Neural cell (in vitro differentiated cells): ENCODE measurements around the gene ERC2. TPM values are rescaled to one million over a fixed set of nuclear protein-coding genes. Genes with fewer than 3 reads are reported as not detected.

Source experiments
- H2AFZ ChIP-seq: fragments of 200-600, 300-800 bp; sonication (generic), shearing (Covaris generic); 2 replicates; pipeline ENCODE4 v1.6.0; 2014; ENCODE audit warnings: low read depth, mild to moderate bottlenecking, antibody characterized with exemption, low read length, moderate library complexity
- H3F3A ChIP-seq: fragments of 200-600 bp; shearing (Covaris generic); 2 replicates; pipeline ENCODE4 v1.6.1; 2016; ENCODE audit warnings: mild to moderate bottlenecking, moderate library complexity, mixed read lengths, antibody characterized with exemption, low read length; ENCODE audit not compliant: insufficient read depth, poor library complexity, severe bottlenecking
- H3K27ac ChIP-seq: fragments of 200-600, 300-800 bp; sonication (generic), shearing (Covaris generic); 2 replicates; pipeline ENCODE4 v1.5.1; 2014; ENCODE audit warnings: mild to moderate bottlenecking, low read length, moderate library complexity
- H3K27me3 ChIP-seq: fragments of 300-800, 200-600 bp; sonication (generic), shearing (Covaris generic); 2 replicates; pipeline ENCODE4 v1.6.0; 2014; ENCODE audit warnings: mild to moderate bottlenecking, low read depth, low read length, moderate library complexity; ENCODE audit not compliant: insufficient read depth
- H3K36me3 ChIP-seq: fragments of 300-800, 200-600 bp; sonication (generic), shearing (Covaris generic); 2 replicates; pipeline ENCODE4 v1.5.1; 2014; ENCODE audit warnings: mild to moderate bottlenecking, antibody characterized with exemption, low read length, moderate library complexity; ENCODE audit not compliant: insufficient read depth
- H3K4me2 ChIP-seq: fragments of 300-800, 200-600 bp; sonication (generic), shearing (Covaris generic); 2 replicates; pipeline ENCODE4 v1.6.0; 2014; ENCODE audit warnings: mild to moderate bottlenecking, low read length
- H3K4me3 ChIP-seq: fragments of 300-800, 200-600 bp; sonication (generic), shearing (Covaris generic); 2 replicates; pipeline ENCODE4 v1.5.1; 2014; ENCODE audit warnings: mild to moderate bottlenecking, low read length, moderate library complexity
- H3K79me2 ChIP-seq: fragments of 200-600 bp; shearing (Covaris generic); replicated peaks from 2 replicates; pipeline ENCODE4 v1.6.0; 2014; ENCODE audit warnings: mild to moderate bottlenecking, low read length, moderate library complexity; ENCODE audit not compliant: insufficient read depth
- H3K9ac ChIP-seq: fragments of 300-800, 200-600 bp; sonication (generic), shearing (Covaris generic); 2 replicates; pipeline ENCODE4 v1.6.1; 2016; ENCODE audit warnings: mild to moderate bottlenecking, low read length, mixed read lengths
- H3K9me2 ChIP-seq: fragments of 200-600 bp; shearing (Covaris generic); 2 replicates; pipeline ENCODE4 v1.6.1; 2016; ENCODE audit warnings: mild to moderate bottlenecking, low read length, mixed read lengths; ENCODE audit not compliant: insufficient read depth
- H3K9me3 ChIP-seq: fragments of 200-600, 300-800 bp; sonication (generic), shearing (Covaris generic); 2 replicates; pipeline ENCODE4 v1.6.1; 2016; ENCODE audit warnings: mild to moderate bottlenecking, mixed run types, low read length, moderate library complexity, mixed read lengths
- H4K20me1 ChIP-seq: fragments of 200-600 bp; shearing (Covaris generic); 2 replicates; pipeline ENCODE4 v1.6.1; 2016; ENCODE audit warnings: mild to moderate bottlenecking, mixed run types; ENCODE audit not compliant: insufficient read depth
- EP300 ChIP-seq: fragments of 450-650 bp; conservative IDR thresholded peaks from 2 replicates; pipeline ENCODE4 v1.6.1; 2014; ENCODE audit warnings: antibody characterized with exemption, mild to moderate bottlenecking, moderate library complexity; ENCODE audit not compliant: poor library complexity, severe bottlenecking
- EZH2 ChIP-seq: fragments of 200-600, 300-800 bp; shearing (Covaris generic), sonication (generic); IDR thresholded peaks from 2 replicates; pipeline ENCODE4 v1.6.1; 2014; ENCODE audit warnings: antibody characterized with exemption, low read length, borderline replicate concordance, mild to moderate bottlenecking; ENCODE audit not compliant: insufficient read depth, poor library complexity, severe bottlenecking
- MXI1 ChIP-seq: fragments of 450-650 bp; conservative IDR thresholded peaks from 2 replicates; pipeline ENCODE4 v1.6.1; 2014; ENCODE audit warnings: antibody characterized with exemption, mild to moderate bottlenecking; ENCODE audit not compliant: poor library complexity, severe bottlenecking
- POLR2AphosphoS5 ChIP-seq: IDR thresholded peaks from 2 replicates; pipeline ENCODE4 v1.6.1; 2012
- RAD21 ChIP-seq: fragments of 450-650 bp; conservative IDR thresholded peaks from 2 replicates; pipeline ENCODE4 v1.6.1; 2014; ENCODE audit warnings: antibody characterized with exemption, mild to moderate bottlenecking, moderate library complexity
- SMC3 ChIP-seq: fragments of 450-650 bp; conservative IDR thresholded peaks from 2 replicates; pipeline ENCODE4 v1.6.1; 2014; ENCODE audit warnings: antibody characterized with exemption, mild to moderate bottlenecking, moderate library complexity; ENCODE audit not compliant: poor library complexity
- TAF1 ChIP-seq: IDR thresholded peaks from 2 replicates; pipeline ENCODE4 v1.6.1; 2012; ENCODE audit warnings: low read depth
- polyA plus RNA-seq: library from polyadenylated mRNA; depleted of rRNA; stranded (reverse); fragments of >200 nt; gene quantifications from 2 replicates; pipeline ENCODE4 v1.2.3, GENCODE V29; 2014
- TF ChIP-seq, protein P1 (sequence below): IDR thresholded peaks from 2 replicates; pipeline ENCODE4 v1.6.1; 2012; ENCODE audit warnings: borderline replicate concordance
- TF ChIP-seq, protein P2 (sequence below): fragments of 450-650 bp; IDR thresholded peaks from 2 replicates; pipeline ENCODE4 v1.5.1; 2014; ENCODE audit warnings: antibody characterized with exemption, mild to moderate bottlenecking, moderate library complexity; ENCODE audit not compliant: poor library complexity, severe bottlenecking

ERC2 gene
- polyA plus RNA-seq, 1 donor from 2014 or later, result 60.4 TPM

DNA sequence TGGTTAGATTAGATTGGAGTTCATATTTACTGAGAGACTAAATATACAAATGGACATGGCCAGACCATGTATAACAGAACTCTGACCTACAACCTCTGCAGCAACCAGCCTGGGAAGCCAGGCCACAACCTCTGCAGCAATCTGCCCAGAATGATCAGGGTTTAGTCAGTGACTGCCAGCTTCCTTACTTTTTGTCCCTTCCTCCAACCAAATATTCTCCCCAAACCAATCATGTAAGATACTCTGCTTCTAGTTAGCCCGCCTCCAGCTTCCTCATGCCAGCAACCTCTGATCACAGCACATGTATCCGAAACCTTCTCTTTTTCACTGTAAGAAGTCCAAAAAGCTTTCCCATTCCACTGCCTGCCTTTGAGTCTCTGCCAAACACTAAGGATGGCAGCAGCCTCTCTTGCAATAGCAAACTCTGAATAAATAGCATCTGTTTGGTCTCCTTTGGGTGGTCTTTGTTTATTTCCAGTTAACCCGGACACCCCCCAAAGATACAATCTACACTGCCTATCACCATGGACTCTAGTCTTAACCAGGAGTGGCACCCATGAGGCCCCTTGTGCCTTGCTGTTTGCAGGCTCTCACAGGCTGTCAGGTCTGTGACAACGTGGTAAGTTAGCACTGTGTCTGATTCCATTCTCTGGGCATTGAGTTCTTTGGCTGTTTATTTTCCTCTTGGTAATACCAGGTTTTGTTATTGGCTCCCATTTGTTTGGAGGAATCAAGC is 102.2 kb downstream of the ERC2 start:
- Histone ChIP-seq H2AFZ (no peak overlapping the region), H4K20me1 (no peaks in the 10 kb centered on the region), H3F3A (no peaks in the 10 kb centered on the region), H3K27ac (no peak overlapping the region), H3K9ac (no peak overlapping the region), H3K27me3 (no peaks in the 10 kb centered on the region), H3K4me3 (no peak overlapping the region), H3K4me2 (no peak overlapping the region), H3K79me2 (no peaks in the 10 kb centered on the region), H3K36me3 (no peaks in the 10 kb centered on the region), H3K9me3 (no peaks in the 10 kb centered on the region), H3K9me2 (no peaks in the 10 kb centered on the region)
- no peak for TF ChIP-seq EP300
- no peak for TF ChIP-seq EZH2

DNA sequence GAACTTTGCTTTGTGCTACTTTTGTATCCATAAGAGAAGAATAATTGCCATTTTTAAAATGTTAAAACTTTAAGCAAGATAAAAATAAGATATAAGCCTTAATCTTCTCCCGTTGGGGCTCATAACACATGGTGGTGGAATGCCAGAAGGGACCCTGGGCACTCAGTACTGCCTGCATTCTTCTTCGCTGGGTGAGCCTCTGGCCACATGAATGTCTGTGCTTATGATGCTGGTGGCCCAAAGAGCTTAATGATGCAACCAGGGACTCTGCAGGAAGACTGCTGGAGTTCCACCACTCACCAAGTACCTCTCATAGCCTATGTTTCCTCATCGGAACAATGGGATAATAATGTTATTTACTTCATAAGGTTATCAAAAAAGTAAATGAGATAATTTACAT is 103.6 kb downstream of the ERC2 start:
- Histone ChIP-seq H3K9ac (no peak overlapping the region), H3K9me3 (no peaks in the 10 kb centered on the region), H3K27me3 (no peaks in the 10 kb centered on the region), H4K20me1 (no peaks in the 10 kb centered on the region), H3K79me2 (no peaks in the 10 kb centered on the region), H3K4me2 (no peak overlapping the region), H3K27ac (no peak overlapping the region), H3F3A (no peaks in the 10 kb centered on the region), H2AFZ (no peak overlapping the region), H3K4me3 (no peak overlapping the region), H3K36me3 (no peaks in the 10 kb centered on the region), H3K9me2 (no peaks in the 10 kb centered on the region)
- TF ChIP-seq POLR2AphosphoS5 (no peak), SMC3 (no peak), EZH2 (no peak), MXI1 (no peak), RAD21 (no peak), TAF1 (no peak), EP300 (no peak)
- TF ChIP-seq, protein P1, sequence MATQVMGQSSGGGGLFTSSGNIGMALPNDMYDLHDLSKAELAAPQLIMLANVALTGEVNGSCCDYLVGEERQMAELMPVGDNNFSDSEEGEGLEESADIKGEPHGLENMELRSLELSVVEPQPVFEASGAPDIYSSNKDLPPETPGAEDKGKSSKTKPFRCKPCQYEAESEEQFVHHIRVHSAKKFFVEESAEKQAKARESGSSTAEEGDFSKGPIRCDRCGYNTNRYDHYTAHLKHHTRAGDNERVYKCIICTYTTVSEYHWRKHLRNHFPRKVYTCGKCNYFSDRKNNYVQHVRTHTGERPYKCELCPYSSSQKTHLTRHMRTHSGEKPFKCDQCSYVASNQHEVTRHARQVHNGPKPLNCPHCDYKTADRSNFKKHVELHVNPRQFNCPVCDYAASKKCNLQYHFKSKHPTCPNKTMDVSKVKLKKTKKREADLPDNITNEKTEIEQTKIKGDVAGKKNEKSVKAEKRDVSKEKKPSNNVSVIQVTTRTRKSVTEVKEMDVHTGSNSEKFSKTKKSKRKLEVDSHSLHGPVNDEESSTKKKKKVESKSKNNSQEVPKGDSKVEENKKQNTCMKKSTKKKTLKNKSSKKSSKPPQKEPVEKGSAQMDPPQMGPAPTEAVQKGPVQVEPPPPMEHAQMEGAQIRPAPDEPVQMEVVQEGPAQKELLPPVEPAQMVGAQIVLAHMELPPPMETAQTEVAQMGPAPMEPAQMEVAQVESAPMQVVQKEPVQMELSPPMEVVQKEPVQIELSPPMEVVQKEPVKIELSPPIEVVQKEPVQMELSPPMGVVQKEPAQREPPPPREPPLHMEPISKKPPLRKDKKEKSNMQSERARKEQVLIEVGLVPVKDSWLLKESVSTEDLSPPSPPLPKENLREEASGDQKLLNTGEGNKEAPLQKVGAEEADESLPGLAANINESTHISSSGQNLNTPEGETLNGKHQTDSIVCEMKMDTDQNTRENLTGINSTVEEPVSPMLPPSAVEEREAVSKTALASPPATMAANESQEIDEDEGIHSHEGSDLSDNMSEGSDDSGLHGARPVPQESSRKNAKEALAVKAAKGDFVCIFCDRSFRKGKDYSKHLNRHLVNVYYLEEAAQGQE, result no peak
- TF ChIP-seq, protein P2, sequence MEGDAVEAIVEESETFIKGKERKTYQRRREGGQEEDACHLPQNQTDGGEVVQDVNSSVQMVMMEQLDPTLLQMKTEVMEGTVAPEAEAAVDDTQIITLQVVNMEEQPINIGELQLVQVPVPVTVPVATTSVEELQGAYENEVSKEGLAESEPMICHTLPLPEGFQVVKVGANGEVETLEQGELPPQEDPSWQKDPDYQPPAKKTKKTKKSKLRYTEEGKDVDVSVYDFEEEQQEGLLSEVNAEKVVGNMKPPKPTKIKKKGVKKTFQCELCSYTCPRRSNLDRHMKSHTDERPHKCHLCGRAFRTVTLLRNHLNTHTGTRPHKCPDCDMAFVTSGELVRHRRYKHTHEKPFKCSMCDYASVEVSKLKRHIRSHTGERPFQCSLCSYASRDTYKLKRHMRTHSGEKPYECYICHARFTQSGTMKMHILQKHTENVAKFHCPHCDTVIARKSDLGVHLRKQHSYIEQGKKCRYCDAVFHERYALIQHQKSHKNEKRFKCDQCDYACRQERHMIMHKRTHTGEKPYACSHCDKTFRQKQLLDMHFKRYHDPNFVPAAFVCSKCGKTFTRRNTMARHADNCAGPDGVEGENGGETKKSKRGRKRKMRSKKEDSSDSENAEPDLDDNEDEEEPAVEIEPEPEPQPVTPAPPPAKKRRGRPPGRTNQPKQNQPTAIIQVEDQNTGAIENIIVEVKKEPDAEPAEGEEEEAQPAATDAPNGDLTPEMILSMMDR, result no peak
